NB4 (cell line): ENCODE measurements around the gene WDFY4.

Experiments used
- CTCF ChIP-seq: IDR thresholded peaks from one replicate; pipeline ENCODE4 v1.5.1; 2012; ENCODE audit warnings: low read depth, low read length
- MAX ChIP-seq: IDR thresholded peaks from 2 replicates; pipeline ENCODE4 v1.6.1; 2011; ENCODE audit warnings: low read depth, low read length
- MYC ChIP-seq: IDR thresholded peaks from 2 replicates; pipeline ENCODE4 v1.6.1; 2011; ENCODE audit warnings: low read depth, low read length
- POLR2A ChIP-seq: IDR thresholded peaks from 2 replicates; pipeline ENCODE4 v1.6.1; 2011; ENCODE audit warnings: mild to moderate bottlenecking; ENCODE audit not compliant: insufficient read length; ENCODE audit errors: extremely low read depth

- no peak for TF ChIP-seq POLR2A
- no peak for TF ChIP-seq CTCF
- TF ChIP-seq MAX, result no peak
- no peak for TF ChIP-seq MYC
These were observed 61.1 kb downstream of the WDFY4 start for GRCh38 chr10:48745662-48746245.
